DOHH2 (cell line): Measurements from ENCODE around the gene CTRL.

Source experiments
- CTCF ChIP-seq: fragments of 200-600 bp; sonication (generic); IDR thresholded peaks from one replicate; pipeline ENCODE4 v1.5.1; 2014; ENCODE audit warnings: antibody characterized with exemption, mild to moderate bottlenecking, low read depth, low read length; ENCODE audit not compliant: poor library complexity, severe bottlenecking
- EZH2phosphoT487 ChIP-seq: fragments of 200-600 bp; sonication (generic); IDR thresholded peaks from 2 replicates; pipeline ENCODE4 v1.6.1; 2017; ENCODE audit warnings: borderline replicate concordance, mild to moderate bottlenecking, antibody characterized with exemption, low read length, moderate library complexity, mixed read lengths

- TF ChIP-seq CTCF = no peak
- no peak for TF ChIP-seq EZH2phosphoT487
Observed at GRCh38 chr16:67924140-67924906, 7.3 kb downstream of the CTRL start.
